Astrocyte of the cerebellum (primary cell): Measurements from ENCODE around the gene NOL6.

Experiments
- DNase-seq: peaks from one replicate; pipeline ENCODE4 v3.0.0-alpha.2; 2011; ENCODE audit warnings: low read depth
- H3K4me3 ChIP-seq: 2 replicates; pipeline ENCODE4 v1.5.1; 2011; ENCODE audit warnings: mild to moderate bottlenecking, low read depth, low read length, moderate library complexity
- in situ Hi-C: cut with HindIII; loops from 2 replicates; pipeline ENCODE4 v1.10.0; 2017; ENCODE audit warnings: low sequenced_read_pairs
- TF ChIP-seq, protein P1 (sequence below): IDR thresholded peaks from 2 replicates; pipeline ENCODE4 v1.5.1; 2012; ENCODE audit warnings: low read length, low read depth, moderate library complexity, mild to moderate bottlenecking; ENCODE audit errors: missing control alignments

Gene NOL6

GRCh38 chr9:33435821-33436277 is 37.9 kb downstream of the NOL6 start:
- TF ChIP-seq, protein P1, sequence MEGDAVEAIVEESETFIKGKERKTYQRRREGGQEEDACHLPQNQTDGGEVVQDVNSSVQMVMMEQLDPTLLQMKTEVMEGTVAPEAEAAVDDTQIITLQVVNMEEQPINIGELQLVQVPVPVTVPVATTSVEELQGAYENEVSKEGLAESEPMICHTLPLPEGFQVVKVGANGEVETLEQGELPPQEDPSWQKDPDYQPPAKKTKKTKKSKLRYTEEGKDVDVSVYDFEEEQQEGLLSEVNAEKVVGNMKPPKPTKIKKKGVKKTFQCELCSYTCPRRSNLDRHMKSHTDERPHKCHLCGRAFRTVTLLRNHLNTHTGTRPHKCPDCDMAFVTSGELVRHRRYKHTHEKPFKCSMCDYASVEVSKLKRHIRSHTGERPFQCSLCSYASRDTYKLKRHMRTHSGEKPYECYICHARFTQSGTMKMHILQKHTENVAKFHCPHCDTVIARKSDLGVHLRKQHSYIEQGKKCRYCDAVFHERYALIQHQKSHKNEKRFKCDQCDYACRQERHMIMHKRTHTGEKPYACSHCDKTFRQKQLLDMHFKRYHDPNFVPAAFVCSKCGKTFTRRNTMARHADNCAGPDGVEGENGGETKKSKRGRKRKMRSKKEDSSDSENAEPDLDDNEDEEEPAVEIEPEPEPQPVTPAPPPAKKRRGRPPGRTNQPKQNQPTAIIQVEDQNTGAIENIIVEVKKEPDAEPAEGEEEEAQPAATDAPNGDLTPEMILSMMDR, result no peak
- in situ Hi-C loops, result no loop called here
- no peak for DNase-seq
- H3K4me3 ChIP-seq, result no peak overlapping the region

DNA sequence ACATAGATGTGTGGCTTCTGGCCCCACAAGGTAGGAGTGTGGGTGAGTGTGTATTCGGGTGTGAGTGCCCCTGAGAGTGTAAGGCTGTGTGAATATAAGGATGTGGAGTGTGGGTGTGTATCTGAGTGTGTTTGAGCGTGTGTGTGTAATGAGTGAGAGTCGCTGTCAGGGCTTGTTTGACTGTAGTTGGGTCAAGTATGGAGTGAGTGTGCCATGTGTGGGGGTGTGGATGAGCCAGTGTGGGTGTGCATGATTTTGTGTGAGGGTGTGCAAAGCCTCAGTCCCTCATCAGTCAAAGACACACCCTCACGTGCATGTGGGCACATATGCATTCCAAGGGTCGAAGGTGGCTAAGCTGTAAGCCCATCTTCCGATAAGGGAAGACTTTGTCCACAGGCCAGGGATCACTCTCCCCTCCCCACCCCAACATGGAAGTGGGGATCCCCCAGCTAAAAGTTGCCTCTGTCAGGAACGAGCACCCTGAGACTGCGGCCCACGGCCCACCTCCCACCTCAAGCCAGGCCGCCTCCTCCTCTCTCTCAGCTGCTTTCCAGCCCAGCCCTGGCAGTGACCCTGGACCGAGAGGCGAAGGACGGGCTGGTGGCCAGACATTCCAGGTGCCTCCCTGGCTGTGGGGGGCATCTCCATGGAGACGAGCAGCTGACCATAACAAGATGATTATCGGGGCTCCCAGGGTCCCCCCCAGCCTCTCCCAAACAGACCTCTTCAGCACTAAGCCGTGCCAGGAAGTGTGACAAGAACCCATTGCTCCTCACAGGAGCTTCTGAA is 39.2 kb downstream of the NOL6 start:
- TF ChIP-seq, protein P1, result no peak
- in situ Hi-C loops, result no loop called here
- no peak for DNase-seq
- no peak overlapping the region for H3K4me3 ChIP-seq

- in situ Hi-C loops, result no loop called here
- H3K4me3 ChIP-seq, result no peak overlapping the region
- TF ChIP-seq, protein P1, result no peak
- DNase-seq, result no peak
Observed at GRCh38 chr9:33433871-33434270, 39.9 kb downstream of the NOL6 start.

DNA sequence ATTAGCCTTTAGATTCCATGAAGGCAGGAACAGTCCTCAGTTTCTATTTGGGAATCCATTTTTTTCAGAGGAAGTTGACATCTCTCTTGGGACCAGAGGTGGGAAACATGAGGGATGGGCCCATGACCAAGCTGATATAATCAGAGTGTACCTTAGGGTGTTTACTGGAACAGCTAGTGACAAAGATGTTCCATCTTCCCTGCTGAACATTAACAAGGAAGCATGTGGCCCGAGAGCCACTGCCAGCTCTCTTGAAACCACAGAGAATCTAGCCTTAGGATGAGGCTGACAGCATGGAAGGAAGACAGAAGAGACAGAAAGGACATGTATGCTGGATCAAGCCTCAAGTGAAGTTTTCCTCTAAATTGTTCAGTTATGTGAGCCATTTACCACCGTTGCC is 42.3 kb downstream of the NOL6 start:
- no peak for DNase-seq
- TF ChIP-seq, protein P1, result no peak
- in situ Hi-C loops, result no loop called here
- H3K4me3 ChIP-seq, result no peak overlapping the region

DNA sequence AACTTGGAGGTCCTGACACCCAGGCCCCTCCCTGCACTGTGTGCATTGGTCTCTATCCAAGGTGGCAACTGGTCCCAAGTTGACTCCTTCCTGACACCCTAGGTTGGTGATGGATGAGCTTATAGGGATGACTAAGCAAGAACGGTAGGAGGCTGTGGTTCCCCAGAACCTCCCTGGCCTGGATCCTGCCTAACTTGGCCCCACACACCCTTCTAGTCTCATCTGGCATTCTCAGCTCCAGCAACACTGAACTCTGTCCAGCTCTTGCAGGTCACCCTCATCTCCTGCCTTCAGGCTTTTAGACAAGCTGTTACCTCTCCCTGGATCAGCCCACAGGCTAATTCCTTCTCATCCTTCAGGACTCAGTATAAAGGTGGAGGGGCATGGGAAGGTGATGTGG is 42.8 kb downstream of the NOL6 start:
- in situ Hi-C loops, result no loop called here
- H3K4me3 ChIP-seq, result no peak overlapping the region
- TF ChIP-seq, protein P1, result no peak
- DNase-seq, result no peak

- TF ChIP-seq, protein P1, result no peak
- H3K4me3 ChIP-seq, result no peak overlapping the region
- no peak for DNase-seq
- in situ Hi-C loops, result no loop called here
Observed at GRCh38 chr9:33429256-33429985, 44.3 kb downstream of the NOL6 start.
